ENCODE data around the gene GPD1.
"Not testable (repeated sequence)": the region's sequence is repeated elsewhere in the genome, so short reads cannot be mapped to it uniquely, and the experiment has no call there.

GPD1 gene

DNA sequence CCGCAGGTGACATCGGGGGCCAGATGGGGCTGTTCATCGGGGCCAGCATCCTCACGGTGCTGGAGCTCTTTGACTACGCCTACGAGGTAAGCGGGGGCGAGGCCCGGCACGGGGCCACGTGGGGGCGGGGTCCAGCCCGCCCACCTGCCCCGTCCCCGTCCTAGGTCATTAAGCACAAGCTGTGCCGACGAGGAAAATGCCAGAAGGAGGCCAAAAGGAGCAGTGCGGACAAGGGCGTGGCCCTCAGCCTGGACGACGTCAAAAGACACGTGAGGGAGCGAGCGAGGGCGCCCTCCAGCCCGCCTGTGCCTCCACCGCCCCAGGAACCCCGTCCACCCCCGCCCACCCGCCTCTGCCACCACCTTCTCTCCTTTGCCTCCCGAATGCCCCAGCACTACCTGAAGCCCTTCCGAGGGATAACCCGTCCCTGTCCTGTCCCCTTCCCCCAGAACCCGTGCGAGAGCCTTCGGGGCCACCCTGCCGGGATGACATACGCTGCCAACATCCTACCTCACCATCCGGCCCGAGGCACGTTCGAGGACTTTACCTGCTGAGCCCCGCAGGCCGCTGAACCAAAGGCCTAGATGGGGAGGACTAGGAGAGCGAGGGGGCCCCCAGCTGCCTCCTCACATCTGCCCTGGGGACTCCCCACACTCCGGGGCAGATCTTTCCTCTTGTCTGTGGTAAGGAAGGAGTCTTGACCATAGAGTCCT is 22.6 kb upstream of the GPD1 start:
- Histone ChIP-seq H3K4me1 (ENCODE audit: insufficient read depth, low read length, severe bottlenecking) (peaks cover 10% of the 10 kb centered on the region), H3K79me2 (ENCODE audit: insufficient read depth, low read length) (no peaks in the 10 kb centered on the region), H3K9ac (ENCODE audit: low read length) (no peak overlapping the region), H4K20me1 (ENCODE audit: insufficient read depth, low read length) (no peaks in the 10 kb centered on the region), H3K27me3 (ENCODE audit: insufficient read depth, low read length) (0 out of 2 replicates have a peak, but pooled peaks cover 7% of the 10 kb centered on the region), H3K9me3 (ENCODE audit: low read length) (no peaks in the 10 kb centered on the region), H3K9me2 (ENCODE audit: low read depth, low read length) (no peaks in the 10 kb centered on the region), H3K4me2 (ENCODE audit: low read length) (no peak overlapping the region), H3K4me3 (ENCODE audit: low read depth, low read length, poor library complexity, severe bottlenecking) (no peak overlapping the region), H3K27ac (ENCODE audit: low read depth, low read length, poor library complexity, severe bottlenecking) (no peak overlapping the region), H2AFZ (ENCODE audit: low read length) (no peak overlapping the region), H3K36me3 (ENCODE audit: insufficient read depth, low read length) (no peaks in the 10 kb centered on the region), H3F3A (ENCODE audit: insufficient read depth, low read length) (no peaks in the 10 kb centered on the region)
- TF ChIP-seq, protein P1, sequence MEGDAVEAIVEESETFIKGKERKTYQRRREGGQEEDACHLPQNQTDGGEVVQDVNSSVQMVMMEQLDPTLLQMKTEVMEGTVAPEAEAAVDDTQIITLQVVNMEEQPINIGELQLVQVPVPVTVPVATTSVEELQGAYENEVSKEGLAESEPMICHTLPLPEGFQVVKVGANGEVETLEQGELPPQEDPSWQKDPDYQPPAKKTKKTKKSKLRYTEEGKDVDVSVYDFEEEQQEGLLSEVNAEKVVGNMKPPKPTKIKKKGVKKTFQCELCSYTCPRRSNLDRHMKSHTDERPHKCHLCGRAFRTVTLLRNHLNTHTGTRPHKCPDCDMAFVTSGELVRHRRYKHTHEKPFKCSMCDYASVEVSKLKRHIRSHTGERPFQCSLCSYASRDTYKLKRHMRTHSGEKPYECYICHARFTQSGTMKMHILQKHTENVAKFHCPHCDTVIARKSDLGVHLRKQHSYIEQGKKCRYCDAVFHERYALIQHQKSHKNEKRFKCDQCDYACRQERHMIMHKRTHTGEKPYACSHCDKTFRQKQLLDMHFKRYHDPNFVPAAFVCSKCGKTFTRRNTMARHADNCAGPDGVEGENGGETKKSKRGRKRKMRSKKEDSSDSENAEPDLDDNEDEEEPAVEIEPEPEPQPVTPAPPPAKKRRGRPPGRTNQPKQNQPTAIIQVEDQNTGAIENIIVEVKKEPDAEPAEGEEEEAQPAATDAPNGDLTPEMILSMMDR (IDR thresholded peaks at IDR 0.05; ENCODE audit: low read length) = no peak
- no peak for TF ChIP-seq EZH2 (IDR thresholded peaks at IDR 0.05; ENCODE audit: borderline replicate concordance, low read length)

DNA sequence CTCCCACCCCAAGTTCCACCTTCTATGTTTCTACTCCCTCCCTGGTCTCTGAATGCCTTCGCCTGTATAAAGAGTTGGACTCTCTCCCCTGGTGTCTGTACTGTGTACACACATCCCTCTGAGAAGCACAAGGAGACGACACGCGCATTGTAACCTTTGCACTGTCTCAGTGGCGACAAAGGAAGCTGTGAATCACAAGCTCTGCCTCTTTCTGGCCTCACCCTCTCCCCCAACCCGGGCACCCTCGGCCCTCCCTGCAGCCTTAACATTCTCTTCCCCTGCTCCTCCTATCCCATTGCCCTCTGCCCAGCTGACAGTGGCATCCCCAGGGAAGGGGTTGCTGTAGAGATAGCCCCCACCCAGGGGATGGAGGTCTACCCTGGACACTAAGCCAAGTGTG is 21.2 kb upstream of the GPD1 start:
- no peaks in the 10 kb centered on the region for H3K79me2 ChIP-seq (ENCODE audit: insufficient read depth, low read length)
- H3K36me3 ChIP-seq (ENCODE audit: insufficient read depth, low read length) = peaks cover 13% of the 10 kb centered on the region; the same call in 1 of the 2 replicates
- no peak overlapping the region for H3K4me3 ChIP-seq (ENCODE audit: low read depth, low read length, poor library complexity, severe bottlenecking)
- no peak overlapping the region for H2AFZ ChIP-seq (ENCODE audit: low read length)
- H3K9me3 ChIP-seq (ENCODE audit: low read length) = no peaks in the 10 kb centered on the region
- no peaks in the 10 kb centered on the region for H4K20me1 ChIP-seq (ENCODE audit: insufficient read depth, low read length)
- no peaks in the 10 kb centered on the region for H3K9me2 ChIP-seq (ENCODE audit: low read depth, low read length)
- TF ChIP-seq EZH2 (IDR thresholded peaks at IDR 0.05; ENCODE audit: borderline replicate concordance, low read length) = no peak
- TF ChIP-seq, protein P1 (IDR thresholded peaks at IDR 0.05; ENCODE audit: low read length) = no peak
- H3K4me2 ChIP-seq (ENCODE audit: low read length) = no peak overlapping the region
- no peaks in the 10 kb centered on the region for H3F3A ChIP-seq (ENCODE audit: insufficient read depth, low read length)
- no peak overlapping the region for H3K9ac ChIP-seq (ENCODE audit: low read length)
- H3K4me1 ChIP-seq (ENCODE audit: insufficient read depth, low read length, severe bottlenecking) = peaks cover 10% of the 10 kb centered on the region
- no peak overlapping the region for H3K27ac ChIP-seq (ENCODE audit: low read depth, low read length, poor library complexity, severe bottlenecking)
- no peaks in the 10 kb centered on the region for H3K27me3 ChIP-seq (ENCODE audit: insufficient read depth, low read length)

DNA sequence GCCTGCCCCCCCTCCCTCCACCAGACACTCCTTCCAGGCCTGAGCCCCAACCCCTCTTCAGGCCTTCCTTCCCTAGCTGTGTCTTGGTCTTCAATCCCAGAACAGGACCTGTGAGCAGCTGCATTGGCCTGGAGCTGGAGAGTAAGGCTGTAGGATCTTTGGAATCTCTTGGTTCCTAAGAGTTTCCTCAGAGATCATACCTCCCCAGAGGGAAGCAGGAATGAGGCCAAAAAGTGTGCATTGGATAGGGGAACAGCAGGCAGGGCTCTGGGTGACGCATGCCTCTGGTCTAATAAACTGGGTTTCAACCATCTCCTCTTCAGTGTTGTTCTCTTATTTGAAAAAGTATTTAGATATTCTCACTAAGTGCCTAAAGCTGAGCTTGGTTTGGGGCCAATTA is 20.5 kb upstream of the GPD1 start:
- H3F3A ChIP-seq (ENCODE audit: insufficient read depth, low read length) = no peaks in the 10 kb centered on the region
- H3K27me3 ChIP-seq (ENCODE audit: insufficient read depth, low read length) = no peaks in the 10 kb centered on the region
- H3K36me3 ChIP-seq (ENCODE audit: insufficient read depth, low read length) = peaks cover 18% of the 10 kb centered on the region; the same call in 1 of the 2 replicates
- H3K4me2 ChIP-seq (ENCODE audit: low read length) = no peak overlapping the region
- H3K9ac ChIP-seq (ENCODE audit: low read length) = no peak overlapping the region
- no peaks in the 10 kb centered on the region for H4K20me1 ChIP-seq (ENCODE audit: insufficient read depth, low read length)
- no peaks in the 10 kb centered on the region for H3K79me2 ChIP-seq (ENCODE audit: insufficient read depth, low read length)
- H3K27ac ChIP-seq (ENCODE audit: low read depth, low read length, poor library complexity, severe bottlenecking) = no peak overlapping the region
- H3K4me3 ChIP-seq (ENCODE audit: low read depth, low read length, poor library complexity, severe bottlenecking) = no peak overlapping the region
- no peaks in the 10 kb centered on the region for H3K9me2 ChIP-seq (ENCODE audit: low read depth, low read length)
- H3K4me1 ChIP-seq (ENCODE audit: insufficient read depth, low read length, severe bottlenecking) = peaks cover 10% of the 10 kb centered on the region
- H2AFZ ChIP-seq (ENCODE audit: low read length) = no peak overlapping the region
- no peak for TF ChIP-seq EZH2 (IDR thresholded peaks at IDR 0.05; ENCODE audit: borderline replicate concordance, low read length)
- TF ChIP-seq, protein P1 (IDR thresholded peaks at IDR 0.05; ENCODE audit: low read length) = no peak
- H3K9me3 ChIP-seq (ENCODE audit: low read length) = no peaks in the 10 kb centered on the region

GRCh38 chr12:50084409-50084774 is 19.4 kb upstream of the GPD1 start:
- Histone ChIP-seq H3K9ac (ENCODE audit: low read length) (peak overlapping the region; percentile 90), H3K36me3 (ENCODE audit: insufficient read depth, low read length) (peaks cover 26% of the 10 kb centered on the region), H3K4me1 (ENCODE audit: insufficient read depth, low read length, severe bottlenecking) (peaks cover 10% of the 10 kb centered on the region), H3K27ac (ENCODE audit: low read depth, low read length, poor library complexity, severe bottlenecking) (peak overlapping the region; percentile 82), H3K4me3 (ENCODE audit: low read depth, low read length, poor library complexity, severe bottlenecking) (peak overlapping the region; percentile 87), H2AFZ (ENCODE audit: low read length) (peak overlapping the region; percentile 64; the same call in 1 of the 2 replicates), H3K4me2 (ENCODE audit: low read length) (peak overlapping the region; percentile 93)
- not testable (repeated sequence) for H3K27me3 ChIP-seq (ENCODE audit: insufficient read depth, low read length); H3K9me3 ChIP-seq (ENCODE audit: low read length); H4K20me1 ChIP-seq (ENCODE audit: insufficient read depth, low read length); H3F3A ChIP-seq (ENCODE audit: insufficient read depth, low read length); H3K79me2 ChIP-seq (ENCODE audit: insufficient read depth, low read length); H3K9me2 ChIP-seq (ENCODE audit: low read depth, low read length)
